CD4-positive, alpha-beta T cell treated with Interleukin-1 beta for 1 hour (primary cell): ENCODE results near the gene IFIT3.
"Not testable (repeated sequence)": the region's sequence is repeated elsewhere in the genome, so short reads cannot be mapped to it uniquely, and the experiment has no call there.

Experiments
- DNase-seq, 2 donors: peaks; one replicate each; pipeline ENCODE4 v3.0.0-alpha.2; 2020 to 2022

The IFIT3 gene

DNA sequence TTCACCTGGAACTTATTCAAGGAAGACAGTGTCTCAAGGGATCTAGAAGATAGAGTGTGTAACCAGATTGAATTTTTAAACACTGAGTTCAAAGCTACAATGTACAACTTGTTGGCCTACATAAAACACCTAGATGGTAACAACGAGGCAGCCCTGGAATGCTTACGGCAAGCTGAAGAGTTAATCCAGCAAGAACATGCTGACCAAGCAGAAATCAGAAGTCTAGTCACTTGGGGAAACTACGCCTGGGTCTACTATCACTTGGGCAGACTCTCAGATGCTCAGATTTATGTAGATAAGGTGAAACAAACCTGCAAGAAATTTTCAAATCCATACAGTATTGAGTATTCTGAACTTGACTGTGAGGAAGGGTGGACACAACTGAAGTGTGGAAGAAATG is 10.9 kb downstream of the IFIT3 start:
- no peak for DNase-seq

DNA sequence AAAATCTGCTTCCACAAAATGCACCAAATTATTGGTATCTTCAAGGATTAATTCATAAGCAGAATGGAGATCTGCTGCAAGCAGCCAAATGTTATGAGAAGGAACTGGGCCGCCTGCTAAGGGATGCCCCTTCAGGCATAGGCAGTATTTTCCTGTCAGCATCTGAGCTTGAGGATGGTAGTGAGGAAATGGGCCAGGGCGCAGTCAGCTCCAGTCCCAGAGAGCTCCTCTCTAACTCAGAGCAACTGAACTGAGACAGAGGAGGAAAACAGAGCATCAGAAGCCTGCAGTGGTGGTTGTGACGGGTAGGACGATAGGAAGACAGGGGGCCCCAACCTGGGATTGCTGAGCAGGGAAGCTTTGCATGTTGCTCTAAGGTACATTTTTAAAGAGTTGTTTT is 12.1 kb downstream of the IFIT3 start:
- DNase-seq = no peak

DNA sequence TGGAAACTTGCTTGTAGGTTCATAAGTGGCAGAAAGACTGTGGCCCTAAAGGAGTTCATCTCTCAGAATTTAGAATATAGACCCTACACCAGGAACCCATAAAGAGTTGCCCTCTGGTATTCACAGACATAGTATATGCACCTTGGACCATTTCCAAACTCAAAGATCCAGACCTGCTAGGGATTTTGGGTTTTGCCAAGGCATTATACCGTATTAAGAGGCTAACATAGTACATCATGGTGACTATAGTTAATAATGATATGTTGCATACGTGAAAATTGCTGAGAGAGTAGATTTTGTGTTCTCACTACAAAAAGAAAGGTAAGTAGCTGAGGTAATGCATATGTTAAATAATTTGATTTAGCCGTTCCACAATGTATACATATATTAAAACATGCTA is 13.9 kb downstream of the IFIT3 start:
- DNase-seq = no peak

DNA sequence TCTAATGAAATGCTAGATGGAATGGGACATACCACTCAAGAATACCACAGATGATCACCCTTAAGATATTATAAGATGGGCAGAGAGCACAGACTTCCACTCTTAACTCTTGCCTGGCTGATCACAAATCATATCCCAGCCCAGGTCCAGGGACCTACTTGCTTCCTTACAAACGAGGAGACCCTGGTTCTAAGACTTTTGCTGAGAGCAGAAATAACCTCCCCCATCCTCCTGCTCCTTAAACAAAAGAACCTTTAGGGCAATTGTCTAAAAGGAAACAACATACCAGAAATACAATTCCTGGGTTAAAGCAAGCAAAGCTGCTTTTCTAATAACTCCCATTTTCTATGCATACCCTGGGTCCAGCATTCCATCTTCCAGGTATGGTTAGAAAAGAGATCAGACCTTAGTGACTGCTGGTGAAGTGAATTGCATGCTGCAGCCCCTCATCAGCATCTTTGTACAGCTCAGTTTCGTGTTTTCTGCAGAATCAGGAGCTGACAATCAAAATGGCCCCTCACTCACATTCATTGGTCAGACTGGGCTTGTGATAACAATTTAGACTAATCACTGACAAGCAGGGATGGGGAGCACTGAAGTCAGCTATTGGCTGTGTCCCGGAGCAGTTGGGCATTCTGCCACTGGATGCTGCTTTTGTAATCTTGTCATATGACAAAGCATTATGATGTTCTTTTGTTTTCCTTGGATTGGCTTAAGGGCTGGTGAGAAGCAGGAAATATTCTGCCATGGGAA is 14.6 kb downstream of the IFIT3 start:
- DNase-seq = no peak

DNA sequence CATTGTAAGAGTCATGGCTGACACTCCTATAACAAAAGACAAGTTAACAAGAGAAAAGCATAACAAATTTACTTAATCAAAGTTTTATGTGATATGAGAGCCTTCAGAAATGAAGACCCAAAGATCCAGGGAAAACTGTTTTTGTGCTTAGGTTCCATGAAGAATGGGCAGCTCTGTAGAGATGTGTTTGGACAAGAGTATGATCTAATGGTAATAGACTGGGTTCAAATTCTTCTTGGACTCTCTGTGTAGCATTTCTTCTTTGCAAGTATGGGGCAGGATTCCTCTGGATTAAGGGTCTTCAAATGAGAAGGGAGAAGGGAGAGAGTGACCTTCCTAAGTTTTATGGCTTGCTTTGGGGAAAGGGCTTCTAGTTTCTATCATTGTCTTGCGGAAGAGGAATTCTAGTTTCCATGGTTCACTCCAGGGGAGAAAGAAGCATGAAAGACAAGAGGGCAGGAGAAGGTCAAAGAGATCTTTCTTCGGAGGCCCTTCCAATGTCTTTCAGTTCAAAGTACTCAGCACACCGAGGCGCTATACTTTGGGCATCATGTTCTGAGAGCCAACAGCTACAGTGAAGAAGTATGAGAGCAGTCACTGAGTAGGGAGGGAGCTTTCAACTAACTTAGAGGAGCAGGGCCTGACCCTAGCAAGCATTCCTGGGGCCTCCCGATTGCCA is 15.4 kb downstream of the IFIT3 start:
- no peak for DNase-seq

DNA sequence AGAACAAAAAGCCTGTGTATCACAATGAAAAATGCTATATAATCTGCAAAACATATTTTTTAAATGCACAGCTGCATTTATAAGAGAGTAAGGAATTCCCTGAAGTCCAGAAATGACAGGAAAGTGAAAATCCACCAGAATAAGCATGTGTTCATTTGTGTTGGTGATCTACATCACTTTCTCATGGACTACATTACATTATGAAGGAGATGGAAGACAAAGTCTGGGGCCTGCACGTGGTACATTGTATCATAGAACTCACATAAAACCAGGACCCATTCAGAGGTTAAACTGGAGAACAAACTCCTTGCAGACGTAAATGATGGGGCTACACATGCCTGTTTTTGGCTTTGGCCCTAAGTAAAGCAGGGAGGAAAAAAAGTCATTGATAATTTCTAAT is 16.4 kb downstream of the IFIT3 start:
- DNase-seq = no peak

DNA sequence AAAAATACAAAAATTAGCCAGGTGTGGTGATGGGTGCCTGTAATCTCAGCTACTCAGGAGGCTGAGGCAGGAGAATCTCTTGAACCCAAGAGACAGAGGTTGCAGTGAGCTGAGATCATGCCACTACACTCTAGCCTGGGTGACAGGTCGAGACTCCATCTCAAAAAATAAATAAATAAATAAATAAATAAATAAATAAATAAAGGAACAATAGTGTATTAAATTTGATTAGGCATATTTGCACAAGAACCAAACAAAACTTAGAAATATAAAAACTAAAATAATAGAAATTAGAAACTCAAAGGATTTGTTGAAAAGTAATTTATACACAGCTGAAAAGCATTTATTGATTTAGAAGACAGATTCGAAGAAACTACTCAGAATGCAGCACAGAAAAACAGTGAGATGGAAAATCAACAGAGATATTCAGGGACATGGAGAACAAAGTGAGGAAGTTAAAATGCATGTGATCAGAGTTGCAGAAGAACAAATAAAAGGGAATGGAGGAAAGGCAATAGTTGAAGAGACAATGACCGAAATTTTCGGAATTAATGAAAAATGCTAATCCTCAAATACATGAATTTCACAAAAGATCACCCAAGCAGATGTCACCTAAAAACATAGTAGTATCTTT is 17.7 kb downstream of the IFIT3 start:
- no peak for DNase-seq

DNA sequence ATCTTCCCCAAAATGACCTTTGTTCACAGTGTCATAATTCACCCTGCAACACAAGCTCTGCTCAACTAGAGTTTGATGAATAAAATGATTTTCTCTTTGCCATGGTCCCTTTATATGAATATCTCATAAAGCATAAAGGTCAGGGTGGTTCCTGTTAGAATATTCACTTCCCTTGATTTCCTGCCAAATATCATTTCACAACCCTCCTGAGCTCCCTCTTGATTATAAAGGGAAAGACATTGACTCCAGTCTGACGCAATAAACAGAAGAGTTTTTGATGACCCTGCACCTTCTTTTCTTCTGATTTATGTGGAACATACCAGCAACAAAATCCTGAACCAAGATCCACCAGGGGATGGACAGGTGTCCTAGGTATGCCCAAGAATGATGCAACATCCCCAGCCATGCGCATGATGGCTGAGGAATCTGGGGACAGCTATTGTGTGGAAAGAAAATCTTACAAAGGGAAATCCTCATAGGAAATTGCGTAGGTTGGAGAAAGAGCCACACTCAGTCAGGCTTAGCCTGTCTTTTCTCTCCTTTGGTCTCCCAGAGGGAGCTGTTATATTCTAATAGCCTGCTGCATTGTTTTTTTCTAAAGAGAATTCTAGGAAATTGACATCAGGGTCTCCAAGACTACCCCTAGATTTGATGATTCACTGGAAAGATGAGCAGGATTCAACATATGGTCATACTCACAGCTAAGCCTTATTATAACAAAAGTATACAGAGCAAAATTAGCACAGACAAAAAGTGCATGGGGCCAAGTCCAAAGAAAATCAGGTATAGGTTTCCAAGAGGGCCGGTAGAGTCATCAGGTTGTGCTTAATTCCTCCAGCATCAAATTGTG is 18.8 kb downstream of the IFIT3 start:
- DNase-seq = no peak

DNA sequence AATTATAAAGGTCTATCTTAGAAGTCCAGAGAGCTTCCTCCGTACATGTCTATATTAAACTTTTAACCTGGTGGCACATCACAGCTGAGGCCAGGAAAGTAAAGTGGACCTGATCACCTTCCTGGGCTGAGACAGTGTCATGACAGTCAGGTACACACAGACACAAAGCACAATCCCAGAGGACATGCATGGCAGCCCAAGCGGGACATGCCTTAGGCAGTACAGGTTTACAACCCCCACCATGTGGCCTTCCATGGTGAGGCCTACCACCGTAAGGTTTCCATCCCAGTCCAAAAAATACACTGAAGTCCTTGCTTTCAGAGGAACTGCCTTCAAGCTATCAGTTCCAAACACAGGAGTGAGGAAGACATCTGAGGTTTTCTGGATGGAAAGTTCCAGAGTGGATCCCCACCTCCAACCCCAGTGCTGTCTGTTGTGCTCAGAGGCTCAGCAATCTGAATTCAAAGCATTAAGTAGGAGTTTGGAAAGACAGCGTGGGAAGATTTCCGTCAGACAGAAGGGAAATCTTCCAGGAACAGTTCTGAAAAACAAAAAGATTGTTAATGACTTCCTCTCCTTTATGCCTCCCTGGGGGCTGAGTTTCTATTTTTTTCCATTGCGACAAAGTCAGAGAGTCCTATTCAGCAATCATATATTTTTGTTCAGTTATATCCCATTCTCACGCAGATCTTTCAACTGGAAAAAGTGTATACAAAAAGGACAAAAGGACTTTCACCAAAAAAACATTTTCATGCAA is 20.1 kb downstream of the IFIT3 start:
- no peak for DNase-seq

DNA sequence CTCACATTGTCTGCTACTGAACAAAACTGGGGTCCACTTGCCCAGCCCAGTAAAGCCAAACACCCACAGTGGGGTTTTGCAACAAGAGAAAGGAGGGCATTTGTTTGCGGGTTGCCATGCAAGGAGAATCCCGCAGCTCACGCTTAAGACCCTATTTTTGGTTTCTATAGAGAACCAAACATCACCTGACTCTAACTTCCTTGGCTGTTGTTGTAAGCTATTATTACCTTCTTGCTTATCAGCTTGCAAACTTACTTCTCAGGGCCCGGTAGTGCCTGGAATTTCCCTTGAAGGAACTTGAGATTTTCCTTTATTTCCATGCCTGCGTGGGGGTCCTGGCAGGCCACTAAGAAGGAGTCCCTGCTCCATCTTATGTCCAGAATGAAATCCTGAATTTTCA is 20.7 kb downstream of the IFIT3 start:
- DNase-seq = no peak

DNA sequence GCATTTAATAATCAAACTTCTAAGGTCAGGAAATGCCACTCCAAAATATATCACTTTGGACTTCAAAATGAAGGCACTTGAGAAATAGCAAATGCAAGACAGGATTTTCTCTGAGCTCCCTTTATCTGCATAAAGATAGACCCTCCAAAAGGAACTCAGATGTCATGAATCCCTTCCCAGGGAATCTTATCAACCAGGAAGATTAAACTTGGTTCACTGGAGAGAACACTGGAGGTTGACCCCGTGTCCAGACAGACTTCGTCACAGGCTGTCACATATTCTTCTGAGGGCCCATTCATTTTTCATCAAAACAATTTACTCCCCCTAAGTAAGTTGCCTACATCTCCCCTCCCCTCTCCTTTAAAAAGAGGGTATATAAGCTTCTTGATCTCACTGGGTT is 21.2 kb downstream of the IFIT3 start:
- no peak for DNase-seq

DNA sequence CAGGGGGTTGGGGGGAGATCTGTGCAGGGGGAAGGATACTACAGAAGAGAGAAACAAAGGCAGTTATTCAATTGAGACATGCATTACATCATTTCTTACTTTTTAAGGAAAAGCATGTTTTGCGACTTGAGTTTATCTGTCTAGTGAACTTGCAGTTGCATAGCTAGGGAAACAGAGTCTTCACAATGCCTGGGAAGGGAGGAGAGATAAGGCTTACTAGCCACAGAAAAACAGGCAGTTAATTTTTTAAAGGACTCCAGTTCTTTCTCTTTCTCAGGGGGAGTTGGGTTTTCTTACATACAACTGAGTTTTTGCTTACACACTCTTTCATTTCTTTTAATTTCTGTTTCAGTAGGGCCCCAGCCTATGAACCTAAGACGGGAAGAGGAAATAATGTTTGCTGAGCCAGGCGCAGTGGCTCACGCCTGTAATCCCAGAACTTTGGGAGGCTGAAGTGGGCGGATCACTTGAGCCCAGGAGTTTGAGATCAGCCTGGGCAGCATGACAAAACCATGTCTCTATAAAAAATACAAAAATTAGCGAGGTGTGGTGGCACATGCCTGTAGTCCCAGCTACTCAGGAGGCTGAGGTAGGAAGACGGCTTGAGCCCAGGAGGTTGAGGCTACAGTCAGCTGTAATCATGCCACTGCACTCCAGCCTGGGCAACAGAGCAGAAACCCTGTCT is 23.0 kb downstream of the IFIT3 start:
- DNase-seq = not testable (repeated sequence)

DNA sequence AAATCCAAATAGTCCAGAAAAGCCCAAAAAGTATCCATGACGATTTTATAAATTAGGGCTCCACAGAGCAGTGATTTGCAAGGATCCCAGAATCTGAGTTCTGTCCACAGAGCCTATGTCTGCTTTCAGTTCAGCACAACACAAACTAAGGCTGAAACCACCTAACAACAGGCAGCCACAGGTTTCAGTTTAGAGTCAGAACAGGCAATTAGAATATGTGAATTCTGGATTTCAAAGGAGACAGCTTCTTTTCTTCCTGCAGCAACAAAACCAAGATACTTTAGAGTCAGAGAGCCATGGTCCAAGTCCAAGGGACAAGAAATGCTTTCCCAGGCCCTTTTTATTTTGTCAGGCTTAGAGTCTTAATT is 23.6 kb downstream of the IFIT3 start:
- DNase-seq = no peak

DNA sequence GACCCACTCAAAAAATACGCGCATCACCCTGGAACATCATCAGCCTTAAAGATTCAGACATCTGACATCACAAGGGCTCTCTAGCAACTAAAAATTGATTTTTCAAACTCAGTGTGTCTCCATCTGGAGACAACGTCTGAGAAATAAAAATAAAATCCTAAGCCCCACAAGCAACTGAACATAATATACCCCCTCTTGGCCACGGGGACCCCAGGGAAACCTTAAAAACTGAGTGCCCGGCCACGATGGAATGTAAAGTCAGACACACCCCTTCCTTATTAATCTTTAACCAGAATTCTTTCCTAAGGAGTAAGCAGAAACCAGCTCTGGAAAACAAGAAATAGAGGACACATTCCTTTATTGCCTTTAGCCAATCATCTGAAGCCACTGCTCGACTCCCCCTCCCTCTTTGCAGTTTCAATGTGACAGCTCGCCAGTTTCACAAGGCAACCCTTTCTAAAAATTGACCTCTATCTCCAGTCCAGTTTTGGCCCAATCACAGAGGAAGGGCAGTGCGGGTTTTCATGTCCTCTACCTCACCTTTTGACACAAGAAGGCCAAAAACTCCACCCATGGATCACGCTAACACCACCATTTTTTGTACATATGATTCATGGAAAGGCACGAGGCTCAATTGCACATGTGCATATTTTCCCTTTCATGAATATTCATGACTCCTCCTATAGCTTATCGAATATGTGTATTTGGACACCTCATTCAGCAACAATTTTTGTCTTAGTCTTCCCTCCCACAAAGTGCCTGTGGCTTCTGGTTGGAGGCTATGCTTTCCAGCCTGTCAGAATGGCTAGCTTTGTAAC is 24.2 kb downstream of the IFIT3 start:
- DNase-seq = no peak

DNA sequence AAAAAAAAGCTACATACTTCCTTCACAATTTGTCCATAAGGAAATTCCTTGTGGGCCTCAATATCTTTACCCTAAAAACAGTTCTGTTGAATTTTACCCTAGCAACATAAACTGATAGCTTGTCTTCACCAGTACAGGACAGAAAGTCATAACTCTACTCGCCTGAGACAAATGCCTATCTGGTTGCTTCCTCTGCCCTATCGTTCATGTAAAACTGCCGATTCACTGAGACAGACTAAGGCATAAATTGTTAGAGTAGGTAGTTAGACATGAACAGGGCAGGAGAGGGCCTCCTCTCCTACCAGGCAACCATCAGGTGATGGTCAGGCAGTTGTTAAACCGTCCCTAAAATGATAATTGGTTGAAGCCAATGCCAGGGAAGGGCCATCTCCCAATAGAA is 25.0 kb downstream of the IFIT3 start:
- DNase-seq = no peak

DNA sequence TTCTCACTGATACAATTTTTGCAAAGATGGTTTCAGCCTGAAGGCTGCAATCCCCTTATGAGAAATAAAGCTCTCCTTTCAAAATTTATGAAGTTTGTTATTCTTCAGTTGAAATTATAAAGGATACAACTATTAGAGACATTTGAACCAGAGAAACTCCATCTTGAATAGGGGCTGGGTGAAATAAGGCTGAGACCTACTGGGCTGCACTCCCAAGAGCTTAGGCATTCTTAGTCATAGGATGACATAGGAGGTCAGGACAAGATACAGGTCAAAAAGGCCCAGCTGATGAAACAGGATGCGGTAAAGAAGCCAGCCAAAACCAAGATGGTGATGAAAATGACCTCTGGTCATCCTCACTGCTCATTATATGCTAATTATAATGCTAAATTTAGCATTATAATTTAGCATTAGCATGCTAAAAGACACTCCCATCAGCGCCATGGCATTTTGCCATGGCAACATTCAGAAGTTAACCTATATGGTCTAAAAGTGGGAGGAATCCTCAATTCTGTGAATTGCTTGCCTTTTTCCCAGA is 27.7 kb downstream of the IFIT3 start:
- no peak for DNase-seq

DNA sequence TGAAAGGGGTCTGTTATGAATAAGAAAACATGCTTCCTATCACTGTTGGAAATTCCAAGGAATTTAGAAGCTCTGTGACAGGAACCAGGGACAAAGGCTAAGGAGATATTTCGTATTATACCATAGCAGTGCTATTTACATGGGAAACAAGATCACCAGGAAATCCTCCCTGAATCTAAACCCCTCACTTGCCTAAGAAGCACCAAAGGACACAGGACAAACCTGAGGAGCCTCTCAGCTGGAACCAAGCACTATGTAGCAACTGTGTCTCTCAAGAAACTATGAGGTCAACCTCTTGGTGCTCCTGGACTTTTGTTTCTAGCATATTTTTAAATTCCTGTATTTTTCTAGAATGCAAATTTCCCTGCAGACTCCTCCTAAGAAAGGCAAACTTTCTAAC is 29.3 kb downstream of the IFIT3 start:
- DNase-seq = no peak

DNA sequence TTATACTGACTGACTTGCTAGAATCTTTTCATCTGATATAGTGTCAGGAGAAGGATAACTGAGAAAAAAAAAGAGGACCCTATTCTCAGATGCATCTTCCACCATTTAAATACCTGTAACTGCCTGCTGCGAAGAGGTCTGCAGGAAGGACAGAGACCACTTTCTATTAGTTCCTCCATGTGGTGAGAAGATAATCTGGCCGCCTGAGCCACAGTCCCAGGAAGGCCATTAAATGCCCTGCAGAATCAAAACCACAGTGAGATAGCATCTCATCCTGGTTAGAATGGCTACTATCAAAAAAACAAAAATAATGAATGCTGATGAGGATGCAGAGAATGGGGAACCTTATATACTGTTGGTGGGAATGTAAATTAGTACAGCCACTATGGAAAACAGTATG is 30.2 kb downstream of the IFIT3 start:
- no peak for DNase-seq

DNA sequence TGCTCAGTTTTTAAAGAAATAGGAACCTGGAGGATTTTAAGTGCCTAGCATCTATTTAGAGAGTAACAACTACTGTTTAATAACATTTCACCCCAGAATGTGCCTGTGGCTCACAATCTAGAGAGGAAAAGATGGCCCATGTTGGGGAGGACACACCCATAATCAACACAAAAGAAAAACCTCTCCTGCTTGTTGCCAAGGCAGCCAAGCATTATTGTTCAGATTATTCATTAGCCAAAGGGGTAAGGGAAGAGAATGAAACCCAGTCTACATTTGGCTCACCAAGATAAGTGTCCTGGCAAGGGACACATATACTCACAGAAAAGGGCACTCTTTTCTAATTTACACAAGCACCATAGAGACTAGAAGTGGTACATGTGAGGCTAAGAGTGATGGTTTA is 32.4 kb downstream of the IFIT3 start:
- no peak for DNase-seq

DNA sequence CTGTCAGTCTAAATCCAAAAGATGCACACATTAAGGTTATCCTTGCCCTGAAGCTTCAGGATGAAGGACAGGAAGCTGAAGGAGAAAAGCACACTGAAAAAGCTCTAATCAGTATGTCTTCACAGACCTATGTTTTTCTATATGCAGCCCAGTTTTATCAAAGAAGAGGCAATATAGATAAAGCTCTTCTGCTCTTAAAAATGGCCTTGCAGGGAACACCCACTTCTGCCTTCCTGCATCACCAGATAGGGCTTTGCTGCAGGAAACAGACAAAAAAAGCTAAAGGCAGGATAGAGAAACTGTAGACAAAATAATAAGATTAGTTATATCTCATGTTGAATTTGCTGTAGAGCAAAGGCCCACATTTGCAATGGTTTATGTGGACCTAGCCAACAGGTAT is 35.1 kb downstream of the IFIT3 start:
- DNase-seq = no peak
